NAMALWA (cell line): ENCODE data around the gene CACNA1A.

Source experiments
- DNase-seq: peaks from one replicate; pipeline ENCODE4 v3.0.0-alpha.2; 2015; ENCODE audit warnings: low spot score

Gene CACNA1A

DNA sequence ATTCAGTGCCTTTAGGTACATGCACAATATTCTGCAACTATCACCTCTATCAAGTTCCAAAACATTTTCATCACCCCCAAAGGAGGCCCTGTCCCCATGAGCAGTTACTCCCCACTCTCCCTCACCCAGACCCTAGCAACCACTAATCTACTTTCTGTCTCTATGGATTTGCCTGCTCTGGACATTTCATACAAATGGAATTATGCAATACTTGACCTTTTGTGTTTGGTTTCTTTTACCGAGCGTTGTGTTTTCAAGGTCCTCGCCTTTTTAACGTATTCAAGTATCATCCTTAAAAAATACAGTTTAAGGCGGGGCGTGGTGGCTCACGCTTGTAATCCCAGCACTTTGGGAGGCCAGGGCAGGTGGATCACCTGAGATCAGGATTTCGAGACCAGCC is 196.4 kb downstream of the CACNA1A start:
- no peak for DNase-seq

DNA sequence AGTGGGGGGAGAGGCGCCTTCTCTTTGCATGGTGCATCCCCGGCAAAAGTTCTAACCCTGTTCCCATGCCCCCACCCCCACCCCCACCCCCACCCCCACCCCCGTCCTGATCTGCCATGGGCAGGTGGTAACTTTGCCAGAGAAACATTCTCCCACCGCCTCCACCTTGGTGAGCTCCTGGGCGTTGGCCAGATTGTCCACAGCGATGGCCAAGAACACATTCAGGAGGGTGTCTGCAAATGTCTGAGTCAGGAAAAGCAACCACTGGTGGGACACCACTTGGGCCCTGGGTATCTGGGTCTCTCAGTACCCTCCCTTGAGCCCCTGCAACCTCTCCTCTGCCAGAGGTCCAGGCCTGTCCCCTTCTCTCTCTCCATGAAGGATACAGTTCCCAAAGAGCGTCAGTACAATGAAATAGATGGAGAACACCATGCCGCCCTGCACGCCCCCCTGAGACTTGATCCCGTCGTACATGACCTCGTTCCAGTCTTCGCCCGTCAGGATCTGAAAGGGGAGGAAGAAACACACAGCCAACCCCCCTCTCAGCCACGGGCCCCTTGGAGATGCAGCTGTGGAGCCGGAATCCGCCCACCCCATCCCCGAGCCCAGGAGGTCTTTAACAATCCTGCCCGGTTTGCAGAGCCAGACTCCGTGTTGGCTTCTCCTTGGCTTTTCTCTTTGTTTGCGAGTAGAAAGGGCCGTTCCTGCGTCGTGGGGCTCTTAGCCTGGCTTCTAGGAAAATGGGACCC is 202.7 kb downstream of the CACNA1A start:
- DNase-seq = no peak

DNA sequence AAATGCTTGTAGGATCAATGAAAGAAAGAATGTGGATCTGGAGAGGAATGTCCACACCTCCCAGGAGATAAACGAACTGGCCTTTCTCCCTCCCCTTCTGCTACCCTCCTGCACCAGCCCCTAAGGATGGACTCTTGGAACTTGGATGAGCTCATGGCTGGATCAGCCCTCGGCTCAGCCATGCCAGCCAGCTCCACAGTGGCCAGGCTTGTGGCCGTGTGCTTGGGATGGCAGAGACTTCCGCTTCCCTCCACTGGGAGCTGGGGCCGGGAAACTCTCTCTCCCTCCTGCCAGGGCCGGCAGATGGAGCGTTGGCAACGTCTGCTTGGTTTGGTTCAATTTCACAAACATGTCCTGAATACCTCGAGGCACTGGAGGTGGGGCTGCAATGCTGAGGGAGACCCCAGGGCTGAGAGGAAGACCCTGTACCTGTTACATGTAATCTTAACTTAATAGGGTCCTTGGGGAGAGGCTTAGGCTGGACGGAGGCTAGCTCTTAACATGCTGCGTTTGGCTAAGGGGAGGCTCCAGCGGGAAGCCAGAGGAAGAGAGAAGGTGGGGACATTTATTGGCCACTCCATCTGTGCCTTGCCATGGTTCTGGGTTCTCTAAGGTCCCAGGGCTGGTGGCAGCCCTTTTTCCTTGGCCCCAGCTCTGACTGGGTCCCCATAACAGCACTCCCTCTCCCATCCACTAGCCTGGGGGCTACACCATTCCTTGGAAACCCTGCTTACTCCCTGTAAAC is 203.6 kb downstream of the CACNA1A start:
- no peak for DNase-seq

DNA sequence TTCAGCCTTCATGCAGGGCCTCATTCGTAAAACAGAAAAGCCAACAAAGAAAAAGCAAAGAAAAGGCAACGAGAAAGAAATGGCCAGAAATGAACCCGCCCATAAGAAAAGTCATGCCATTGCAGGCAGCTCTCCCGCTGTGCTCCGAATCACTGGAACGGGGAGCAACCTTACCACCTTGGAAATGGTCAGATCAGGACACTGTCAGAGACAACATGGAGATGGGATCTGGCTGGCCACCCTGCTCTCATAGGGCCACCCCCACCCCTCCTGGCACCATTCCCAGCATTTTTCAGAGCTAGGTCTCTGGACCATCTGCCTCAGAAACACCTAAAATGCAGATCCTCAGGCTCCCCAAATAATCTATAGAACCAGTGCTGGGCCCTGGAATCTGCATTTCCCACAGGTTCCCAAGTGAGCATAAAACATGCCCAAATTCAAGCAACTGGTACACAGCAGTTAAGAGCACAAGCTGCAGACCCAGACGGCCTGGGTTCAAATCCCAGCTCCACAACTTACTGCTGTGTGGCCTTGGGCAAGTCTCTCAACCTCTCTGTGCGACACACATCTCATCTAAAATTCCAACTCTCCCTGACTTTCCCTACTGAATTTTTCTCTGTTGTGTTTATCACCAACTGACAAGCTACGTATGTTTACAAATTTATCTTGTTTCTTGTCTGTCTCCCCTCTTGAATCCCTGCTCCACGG is 204.5 kb downstream of the CACNA1A start:
- DNase-seq = no peak

DNA sequence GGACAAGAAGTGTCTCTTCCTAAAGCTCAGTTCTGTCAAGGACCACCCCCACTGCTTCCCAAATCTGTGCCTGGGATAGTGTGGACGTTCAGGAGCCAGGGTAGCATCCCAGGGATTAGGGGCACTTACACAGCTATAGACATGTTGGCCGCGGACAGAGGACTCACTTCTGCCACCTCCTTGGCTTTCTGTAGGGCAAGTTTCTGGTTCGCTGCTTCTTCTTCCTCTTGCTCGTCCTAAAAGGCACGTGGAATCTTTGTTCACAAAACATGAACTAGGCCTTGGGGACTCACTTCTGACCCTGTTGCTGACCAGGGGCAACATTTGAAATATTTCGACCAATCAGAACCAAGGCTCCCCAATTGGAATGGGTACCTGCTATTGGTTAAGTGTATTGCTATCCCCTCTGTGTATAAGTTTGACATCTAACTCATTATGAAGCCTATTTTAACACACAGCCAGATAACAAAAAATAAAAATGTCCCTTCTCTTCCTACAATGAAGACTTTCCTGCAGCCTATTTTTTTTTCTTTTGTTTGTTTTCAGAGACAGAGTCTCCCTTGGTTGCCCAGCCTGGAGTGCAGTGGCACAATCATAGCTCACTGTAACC is 205.8 kb downstream of the CACNA1A start:
- no peak for DNase-seq

DNA sequence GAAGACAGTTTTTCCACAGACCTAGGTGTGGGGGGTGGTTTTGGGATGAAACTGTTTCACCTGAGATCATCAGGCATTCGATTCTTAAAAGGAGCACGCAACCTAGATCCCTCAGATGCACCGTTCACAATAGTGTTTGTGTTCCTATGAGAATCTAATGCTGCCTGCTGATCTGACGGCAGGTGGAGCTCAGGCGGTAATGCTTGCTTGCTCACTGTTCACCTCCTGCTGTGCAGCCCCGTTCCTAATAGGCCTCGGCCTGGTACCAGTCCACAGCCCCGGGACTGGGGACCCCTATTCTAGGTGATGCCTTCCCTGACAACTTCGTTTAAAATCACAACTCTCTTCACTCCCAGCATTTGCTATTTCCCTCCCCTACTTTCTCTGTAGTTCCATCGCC is 206.4 kb downstream of the CACNA1A start:
- no peak for DNase-seq

DNA sequence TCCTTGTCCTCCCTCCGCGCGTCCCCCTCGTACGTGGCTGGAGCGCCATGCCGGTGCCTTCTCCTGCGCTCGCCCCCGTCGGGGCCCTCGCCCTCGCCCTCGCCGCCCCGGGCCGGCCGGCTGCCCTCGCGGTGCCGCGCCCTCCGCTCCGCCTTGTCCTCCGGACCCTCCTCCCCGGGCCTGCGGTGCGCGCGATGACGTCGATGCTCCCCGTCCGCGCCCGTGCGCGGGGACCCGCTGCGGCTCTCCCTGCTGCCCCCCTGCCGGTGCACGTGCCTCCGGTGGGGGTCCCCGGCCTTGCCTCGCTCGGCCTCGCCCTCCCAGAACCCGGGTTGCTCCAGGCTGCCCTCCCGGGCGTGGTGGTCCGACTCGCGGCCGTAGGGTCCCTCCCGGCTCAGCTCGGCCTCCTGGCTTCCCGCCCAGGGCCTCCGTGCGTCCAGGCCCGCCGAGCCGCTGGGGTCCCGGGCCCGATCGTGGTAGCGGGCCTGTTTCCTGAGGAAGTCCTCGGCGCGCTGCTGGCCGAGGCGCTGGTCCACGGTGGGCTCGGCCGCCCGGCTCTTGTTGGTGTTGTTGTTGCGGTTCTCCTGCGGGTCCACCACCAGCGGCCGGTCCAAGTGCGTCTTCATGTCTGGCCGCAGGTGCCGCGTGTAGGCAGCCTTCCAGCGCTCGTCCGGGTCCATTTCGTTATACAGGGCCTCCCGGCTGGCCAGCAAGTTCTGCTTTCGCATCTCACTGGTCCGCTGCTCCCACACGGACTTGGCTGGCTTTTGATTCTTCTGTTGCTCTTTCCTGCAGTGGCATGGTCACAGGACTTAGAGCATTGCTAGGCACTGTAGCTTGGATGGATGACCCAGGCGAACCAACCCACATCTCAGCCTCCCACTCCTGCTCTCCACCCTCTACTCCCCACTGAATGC is 207.5 kb downstream of the CACNA1A start:
- no peak for DNase-seq

DNA sequence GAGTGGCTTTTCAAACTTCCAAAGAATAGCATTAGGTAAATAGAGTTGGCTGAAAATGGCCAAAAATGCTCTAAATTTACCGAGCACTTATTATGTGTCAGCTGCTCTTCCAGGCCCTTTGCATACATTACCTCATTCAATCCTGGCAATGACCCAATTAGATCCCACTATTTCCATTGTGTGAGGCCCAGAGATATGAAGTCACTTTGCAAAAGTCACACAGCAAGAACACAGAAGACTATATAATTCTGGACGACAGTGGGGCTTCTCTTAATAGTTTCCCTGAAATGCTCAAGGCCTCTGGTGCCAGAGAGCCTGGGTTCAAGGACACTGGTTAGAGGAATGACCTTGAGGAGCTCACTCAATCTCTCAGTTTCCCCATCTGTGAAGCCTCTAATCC is 209.3 kb downstream of the CACNA1A start:
- DNase-seq = no peak

DNA sequence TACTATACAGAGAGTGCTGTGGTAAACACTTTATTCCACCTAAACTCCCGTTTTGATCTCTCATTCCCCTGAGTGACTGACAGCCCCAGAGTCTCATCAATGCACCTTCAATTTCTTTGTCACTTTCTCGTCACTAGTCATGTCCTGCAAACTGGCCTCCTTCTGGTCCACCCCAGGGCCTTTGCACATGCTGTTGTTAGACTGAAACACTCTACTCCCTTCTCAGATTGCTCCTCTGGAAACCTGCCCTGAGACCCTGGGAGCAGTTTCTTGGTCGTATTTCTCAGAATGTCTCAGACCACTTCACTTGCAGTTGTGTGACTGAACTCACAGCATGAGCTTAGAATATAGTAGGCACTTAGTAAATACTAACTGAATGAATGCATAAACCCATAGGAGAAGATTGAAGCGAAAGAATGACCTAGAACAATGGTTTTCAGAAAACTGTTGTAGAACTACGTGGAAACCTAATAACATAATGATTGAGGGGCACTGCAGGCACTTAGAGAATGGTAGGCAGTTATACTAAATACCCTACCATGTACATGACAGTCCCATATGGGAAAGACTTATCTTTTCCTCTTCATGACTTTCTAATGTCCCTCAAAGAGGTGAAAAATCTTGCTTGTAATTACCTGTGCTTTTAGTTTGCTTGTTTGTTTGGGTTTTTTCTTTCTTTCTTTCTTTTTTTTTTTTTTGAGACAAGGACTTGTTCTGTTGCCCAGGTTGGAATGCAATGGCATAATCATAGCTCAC is 211.3 kb downstream of the CACNA1A start:
- DNase-seq = no peak

DNA sequence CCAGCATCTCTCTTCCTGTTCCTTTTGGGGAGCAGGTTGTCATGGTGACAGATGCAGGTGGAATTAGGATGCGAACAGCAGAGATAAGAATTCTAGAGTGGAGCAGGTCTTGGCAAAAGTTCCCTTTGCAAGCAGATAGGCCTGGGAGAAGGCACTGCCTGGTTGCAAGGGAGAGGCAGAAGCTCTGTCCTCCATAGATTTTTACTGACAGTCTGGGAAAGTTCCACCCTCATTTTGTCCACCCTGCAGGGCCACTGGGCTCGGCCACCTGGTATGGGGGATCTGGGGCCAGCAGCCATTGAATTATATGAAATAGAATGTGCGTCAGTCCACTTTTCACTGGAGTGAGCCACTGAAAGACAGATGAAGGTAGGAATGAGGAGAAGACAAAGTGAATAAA is 214.4 kb downstream of the CACNA1A start:
- no peak for DNase-seq

DNA sequence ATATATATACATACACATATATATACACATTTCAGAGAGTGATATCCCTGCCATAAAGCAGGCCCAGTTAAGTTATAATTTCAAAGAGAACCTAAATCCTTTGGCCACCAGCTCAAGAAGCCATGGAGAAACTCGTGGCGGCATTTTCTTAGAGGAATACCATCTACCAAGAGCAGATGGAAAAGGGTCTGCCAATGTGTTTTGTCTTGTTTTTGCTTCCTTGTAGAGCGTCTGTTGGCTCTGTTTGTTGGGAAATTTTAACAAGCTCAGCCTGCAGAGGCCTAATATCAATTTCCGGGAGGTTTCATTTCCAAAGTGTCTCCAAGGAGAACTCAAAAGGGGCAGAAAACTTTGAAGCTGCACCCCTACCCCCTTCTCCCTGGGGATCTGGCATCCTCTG is 215.5 kb downstream of the CACNA1A start:
- DNase-seq = no peak

DNA sequence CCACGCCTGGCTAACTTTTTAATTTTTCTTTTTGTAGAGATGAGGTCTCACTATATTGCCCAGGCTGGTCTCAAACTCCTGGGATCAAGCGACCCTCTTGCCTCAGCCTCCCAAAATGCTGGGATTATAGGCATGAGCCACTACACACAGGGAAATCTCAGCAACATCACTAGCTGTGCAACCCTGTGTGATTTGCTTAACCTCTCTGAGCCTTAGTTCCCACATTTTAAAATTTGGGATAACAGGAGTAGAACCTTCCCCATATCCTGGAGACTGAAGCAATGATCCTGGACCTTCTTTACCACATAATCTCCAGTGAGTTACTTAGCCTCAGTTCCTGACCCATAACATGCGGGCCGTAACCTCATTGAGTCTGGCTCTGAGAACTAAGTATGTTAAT is 217.0 kb downstream of the CACNA1A start:
- DNase-seq = no peak

DNA sequence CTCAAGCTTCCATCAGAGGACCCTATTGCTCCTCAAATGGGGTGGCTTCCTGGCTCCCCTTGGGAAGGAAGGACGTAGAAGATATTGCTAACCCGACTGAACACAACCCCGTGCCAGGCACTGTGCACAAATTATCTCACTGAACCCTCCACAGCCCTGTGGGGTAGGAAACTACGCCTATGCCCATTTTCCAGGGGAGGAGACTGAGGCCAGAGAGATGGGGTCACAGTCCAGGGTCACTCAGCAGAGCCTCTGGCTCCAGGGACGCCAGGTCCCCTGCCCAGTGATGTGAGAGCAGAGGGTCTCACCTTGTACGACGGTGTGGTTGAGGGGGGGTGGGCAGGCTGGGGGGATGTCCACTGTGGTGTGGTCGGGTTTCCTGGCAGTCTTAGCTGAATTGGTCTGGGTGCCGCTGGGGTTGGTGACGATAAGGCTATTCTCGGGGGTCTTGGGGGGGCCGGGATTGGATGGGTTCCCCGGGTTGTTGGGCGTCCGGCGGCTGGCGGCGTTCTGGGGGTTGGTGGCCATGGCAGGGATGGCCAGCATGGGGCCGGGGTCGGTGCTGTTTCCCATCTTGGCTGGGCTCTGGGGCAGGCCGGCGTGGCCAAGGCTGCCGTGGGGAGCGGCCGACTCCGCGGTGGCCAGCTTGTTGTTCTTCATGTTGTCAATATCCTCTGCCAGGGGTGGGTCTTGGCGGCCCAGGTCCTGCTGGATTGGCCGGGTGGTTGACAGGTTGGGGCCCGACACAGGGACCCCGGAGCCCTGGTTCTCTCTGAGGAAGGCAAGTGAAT is 219.9 kb downstream of the CACNA1A start:
- no peak for DNase-seq

DNA sequence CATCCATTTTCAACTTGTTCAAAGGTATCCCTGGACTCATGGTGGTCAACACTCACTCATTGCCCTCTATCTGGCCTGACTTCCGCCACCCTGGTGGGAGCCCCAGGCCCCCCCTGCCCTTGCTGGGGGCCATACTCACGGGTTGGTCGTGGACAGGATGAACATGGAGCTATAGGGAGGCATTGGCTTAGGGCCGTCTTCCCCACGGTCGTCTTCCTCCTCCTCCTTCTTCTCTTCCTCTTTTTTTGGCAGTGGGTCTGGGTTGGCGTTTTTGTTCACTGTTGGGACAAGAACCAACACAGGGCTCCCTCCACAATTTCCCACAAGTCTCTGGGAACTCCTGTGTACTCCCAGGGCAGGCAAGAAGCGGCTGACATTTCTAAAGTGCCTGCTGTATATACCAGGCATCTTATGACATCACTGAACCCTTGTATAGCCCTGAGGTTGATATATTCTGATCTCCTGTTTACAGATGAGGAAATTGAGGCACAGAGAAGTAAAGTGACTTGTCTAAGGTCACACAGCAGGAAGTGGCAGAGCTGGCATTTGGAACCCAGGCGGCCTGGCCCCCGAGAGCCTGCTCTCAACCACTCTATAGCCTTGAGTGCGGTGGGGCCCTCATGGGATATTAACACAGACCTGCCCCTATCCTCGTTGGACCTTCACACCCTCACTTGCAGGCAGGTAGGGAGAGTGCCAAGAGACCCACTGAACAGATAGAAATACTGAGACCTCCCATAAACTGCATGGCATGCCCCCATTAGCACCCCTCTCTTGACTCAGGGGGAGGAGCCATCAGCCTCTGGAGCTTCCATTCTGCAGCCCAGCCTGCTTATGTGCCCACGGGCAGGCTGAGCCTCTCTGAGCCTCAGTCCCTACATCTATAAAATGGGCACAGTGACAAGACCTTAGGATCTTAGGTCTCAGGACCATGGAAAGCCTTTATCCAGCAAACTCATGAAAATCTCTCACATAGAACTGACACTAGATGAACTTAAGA is 221.1 kb downstream of the CACNA1A start:
- DNase-seq = no peak

DNA sequence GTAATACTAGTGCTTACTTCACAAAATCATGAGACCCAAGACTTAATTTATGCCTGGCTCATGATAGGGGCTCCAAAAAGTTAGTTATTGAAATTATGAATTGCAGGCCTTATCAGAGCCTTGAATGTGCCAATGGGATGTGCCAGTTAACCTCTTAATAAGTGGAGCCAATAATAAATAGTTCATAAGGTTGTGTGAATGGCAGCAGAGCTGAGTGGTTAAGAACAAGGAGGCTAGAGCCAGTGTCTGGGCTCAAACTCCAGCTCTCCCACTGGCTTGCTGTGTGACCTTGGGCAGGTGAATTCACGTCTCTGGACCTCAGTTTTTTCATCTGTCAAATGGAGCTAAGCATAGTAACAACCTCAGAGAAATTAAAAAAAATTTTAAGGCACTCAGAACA is 222.4 kb downstream of the CACNA1A start:
- DNase-seq = no peak

DNA sequence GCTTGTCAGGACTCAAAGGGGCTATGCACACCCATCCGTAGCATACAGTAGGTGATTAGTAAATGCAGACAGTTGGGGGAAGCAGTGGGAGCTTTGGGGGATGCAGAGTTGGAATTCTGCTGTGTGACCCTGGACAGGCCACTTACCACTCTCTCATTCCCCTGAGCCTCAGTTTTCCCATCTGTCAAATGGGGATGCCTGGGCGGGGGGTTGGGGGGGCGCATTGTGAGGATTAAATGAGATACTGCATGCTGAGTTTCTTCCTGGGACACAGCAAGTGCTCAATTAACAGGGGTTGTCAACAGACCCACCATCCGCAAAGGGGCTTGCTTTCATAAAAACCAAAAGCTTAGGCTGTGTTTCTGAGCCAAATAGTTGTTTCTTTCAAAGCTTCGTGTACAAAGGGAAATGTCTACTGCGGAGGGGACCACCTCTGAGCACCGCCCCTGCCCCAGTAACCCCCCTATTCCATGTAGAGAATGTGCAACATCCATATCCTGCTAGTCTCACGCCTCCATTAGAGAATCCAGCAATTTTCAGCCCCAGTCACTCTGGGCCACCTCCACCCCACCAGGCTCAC is 223.7 kb downstream of the CACNA1A start:
- no peak for DNase-seq

DNA sequence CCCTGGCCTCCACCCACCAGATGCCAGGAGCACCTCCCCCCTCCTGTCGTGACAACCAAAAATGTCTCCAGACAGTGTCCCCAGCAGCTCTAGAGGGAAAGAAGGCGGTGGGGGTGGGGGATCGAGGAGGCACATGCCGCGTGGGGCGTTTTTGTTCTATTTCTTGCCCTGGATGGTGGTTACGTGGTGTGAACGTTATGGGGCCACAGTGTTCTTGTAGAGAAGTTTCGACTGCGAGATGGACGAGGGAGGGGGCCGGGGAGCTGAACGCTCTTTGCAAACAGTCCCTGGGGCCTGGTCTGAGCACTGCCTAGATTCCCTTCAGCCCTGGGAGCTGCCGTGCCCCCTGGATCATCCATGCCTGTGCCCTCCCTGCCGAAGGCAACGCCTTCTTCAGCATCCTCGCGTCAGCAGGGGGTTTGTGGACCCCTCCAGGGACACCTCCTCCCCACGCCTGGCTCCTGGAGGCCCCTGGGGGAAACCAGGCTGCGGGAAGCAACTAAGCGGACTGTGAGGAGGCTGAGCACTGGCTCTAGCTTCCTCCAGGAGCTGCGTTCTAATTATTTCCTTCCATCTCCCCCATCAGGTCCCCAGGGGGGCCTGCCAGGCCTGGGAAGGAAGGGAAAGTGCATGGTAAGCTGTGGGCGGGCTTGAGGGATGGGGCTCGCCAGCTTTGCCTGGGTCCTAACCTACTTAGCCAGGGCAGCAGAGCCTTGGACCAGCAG is 224.6 kb downstream of the CACNA1A start:
- DNase-seq = no peak
